Myocyte (in vitro differentiated cells): ENCODE data around the gene SUPT3H. TPM values are rescaled to one million over a fixed set of nuclear protein-coding genes. Genes with fewer than 3 reads are reported as not detected.
"Not testable (repeated sequence)": the region's sequence is repeated elsewhere in the genome, so short reads cannot be mapped to it uniquely, and the experiment has no call there.

Source experiments
- DNase-seq: peaks from one replicate; pipeline ENCODE4 v3.0.0-alpha.2; 2012; ENCODE audit warnings: low read depth
- total RNA-seq: library from RNA; depleted of rRNA; stranded (reverse); fragments of >200 nt; gene quantifications from 2 replicates; pipeline ENCODE4 v1.2.3, GENCODE V29; 2014

SUPT3H gene
- total RNA-seq, 1 donor from 2014 or later, result 7.8 TPM

DNA sequence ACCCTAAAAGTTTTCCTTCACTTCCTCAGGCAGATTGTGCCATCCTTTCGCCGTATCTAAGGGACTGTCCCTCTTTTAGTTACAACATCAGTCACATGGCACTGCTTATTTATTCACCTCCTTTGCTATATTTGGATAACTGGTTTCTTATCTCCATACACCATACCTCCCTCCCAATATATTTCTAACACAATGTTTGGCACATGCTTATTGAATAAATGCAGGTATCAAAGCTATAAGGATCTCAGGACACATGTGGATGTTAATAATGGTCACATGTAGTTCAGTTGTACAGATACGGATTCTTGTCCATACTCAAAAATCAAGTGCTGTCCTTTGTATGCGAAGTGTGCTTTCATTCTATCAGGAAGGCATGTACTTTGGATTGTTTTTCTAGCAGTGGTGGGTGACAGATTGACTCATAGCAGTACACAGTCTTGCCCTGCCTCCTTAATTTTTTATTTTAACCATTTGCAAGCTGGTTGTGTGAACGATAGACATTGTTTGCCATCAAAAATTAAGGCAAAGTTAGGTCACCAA is 456.7 kb downstream of the SUPT3H start:
- DNase-seq, result no peak

DNA sequence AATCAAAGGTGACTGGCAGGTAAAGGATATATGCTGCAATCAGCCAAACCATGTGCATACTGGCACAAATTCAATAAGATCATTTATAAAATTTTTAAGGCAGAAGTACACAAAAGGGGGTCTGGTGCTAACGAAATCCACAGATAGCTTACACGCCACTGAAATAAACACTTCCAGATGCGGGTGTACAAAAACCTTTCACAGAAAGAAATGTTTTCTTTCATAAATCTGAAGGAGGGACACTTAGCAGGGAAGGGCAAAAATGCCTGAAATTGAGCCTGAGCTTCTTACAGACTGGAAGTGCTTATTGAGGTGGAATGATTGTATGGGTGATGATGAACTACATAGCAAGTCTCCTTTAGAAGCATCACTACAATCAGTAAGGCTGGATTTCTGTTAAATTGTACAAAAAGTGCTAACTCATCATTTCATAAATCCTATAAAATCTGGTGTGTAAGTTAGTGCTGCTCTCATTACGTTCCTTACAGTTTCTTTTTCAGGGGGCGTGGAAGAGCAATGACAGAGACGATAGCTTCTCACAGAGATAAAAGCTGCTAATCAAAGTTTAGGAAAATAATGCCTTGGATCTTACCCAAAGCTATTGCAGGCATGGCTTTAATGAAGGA is 458.9 kb downstream of the SUPT3H start:
- DNase-seq, result no peak

GRCh38 chr6:44917430-44917829 is 460.3 kb downstream of the SUPT3H start:
- no peak for DNase-seq

DNA sequence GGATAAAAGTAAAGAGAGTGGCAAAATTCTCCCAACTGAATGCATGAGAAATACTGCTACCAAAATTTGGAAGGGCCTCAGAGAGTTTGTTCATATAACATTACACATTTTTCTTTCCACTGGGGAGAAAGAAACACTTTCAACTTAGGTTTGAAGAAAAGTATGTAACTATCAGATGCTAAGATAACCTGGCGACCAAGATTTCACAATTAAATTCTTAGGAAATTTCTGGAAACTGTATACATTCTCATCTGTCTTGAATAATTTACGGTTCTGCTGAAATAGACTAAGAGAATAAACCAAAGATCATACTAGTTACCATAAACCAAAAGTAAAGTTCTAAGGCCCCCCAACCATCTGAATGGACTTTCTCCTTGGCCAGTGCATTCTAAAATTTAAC is 462.6 kb downstream of the SUPT3H start:
- no peak for DNase-seq

- DNase-seq, result no peak
Observed at GRCh38 chr6:44914141-44914540, 463.6 kb downstream of the SUPT3H start.

GRCh38 chr6:44906761-44907160 is 471.0 kb downstream of the SUPT3H start:
- no peak for DNase-seq

- not testable (repeated sequence) for DNase-seq
Observed at GRCh38 chr6:44900358-44900757, 477.4 kb downstream of the SUPT3H start.

DNA sequence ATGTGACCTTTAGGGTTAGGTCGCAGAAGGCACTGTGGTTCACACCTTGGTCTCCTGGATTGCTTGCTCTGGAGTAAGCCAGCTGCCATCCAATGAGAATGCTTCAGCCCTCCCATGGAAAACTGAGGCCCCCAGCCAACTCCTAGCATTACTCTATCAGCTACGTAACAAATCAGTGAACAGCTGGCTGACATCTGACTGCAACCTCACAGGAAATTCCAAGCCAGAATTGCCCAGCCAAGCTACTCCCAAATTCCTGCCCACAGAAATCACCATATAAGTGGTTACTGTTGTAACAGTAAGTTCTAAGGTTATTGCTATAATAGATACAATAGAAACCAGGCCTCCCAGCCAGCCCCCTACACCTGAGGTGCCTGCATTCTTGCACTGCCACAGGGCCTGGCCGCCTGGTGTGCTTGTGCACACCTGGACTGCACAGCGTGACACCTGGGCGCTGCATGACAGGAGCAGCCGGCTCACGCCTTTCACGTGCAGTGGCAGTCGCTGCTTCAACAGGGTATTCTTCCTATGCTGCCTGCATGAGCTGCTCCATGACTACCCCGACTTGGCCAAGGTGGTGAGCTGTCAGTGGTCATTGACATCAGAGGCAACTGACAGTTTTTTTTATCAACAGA is 479.3 kb downstream of the SUPT3H start:
- peak; percentile 67 for DNase-seq

DNA sequence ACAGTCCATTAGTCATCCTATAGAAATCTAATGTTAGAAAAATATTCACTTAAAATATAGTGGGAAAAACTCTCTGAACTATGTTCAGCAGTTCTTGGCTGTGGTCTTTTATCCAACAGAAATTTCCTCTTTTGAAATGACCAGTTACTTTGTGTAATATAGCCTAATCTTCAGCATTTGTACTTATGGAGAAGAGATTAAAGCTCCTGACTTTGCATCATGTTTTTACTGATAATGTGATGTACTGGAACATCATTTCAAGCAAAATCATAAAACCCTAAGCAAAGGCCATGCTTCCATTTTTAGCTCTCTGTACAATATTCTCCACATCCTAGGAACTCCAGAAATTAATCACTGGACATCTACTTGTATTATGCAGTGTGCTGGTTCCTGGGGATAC is 480.4 kb downstream of the SUPT3H start:
- no peak for DNase-seq

- no peak for DNase-seq
Observed at GRCh38 chr6:44896701-44897100, 481.0 kb downstream of the SUPT3H start.

DNA sequence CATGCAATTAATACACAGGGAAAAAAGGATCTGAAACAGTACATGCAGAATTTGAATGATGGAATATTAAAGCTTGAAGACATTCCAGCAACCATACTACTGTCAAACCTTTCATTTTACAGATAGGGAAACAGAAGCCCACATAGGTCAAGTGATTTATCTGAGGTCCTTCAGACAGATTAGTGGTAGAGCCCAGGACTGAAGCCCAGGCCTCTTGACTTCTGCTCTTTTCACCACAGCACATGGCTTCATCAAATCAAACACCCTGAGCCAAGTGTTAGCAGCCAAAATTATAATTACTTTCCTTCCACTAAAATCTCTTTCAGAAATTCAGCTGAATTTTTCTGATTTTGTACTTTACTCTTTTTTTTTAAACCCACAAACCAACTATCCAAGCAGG is 485.2 kb downstream of the SUPT3H start:
- DNase-seq, result no peak

DNA sequence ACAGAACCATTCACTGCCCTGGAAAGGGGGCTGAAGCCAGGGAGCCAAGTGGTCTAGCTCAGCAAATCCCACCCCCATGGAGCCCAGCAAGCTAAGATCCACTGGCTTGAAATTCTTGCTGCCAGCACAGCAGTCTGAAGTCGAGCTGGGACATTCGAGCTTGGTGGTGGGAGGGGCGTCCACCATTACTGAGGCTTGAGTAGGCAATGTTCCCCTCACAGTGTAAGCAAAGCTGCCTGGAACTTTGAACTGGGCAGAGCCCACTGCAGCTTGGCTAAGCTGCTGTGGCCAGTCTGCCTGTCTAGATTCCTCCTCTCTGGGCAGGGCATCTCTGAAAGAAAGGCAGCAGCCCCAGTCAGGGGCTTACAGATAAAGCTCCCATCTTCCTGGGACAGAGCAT is 498.7 kb downstream of the SUPT3H start:
- not testable (repeated sequence) for DNase-seq

DNA sequence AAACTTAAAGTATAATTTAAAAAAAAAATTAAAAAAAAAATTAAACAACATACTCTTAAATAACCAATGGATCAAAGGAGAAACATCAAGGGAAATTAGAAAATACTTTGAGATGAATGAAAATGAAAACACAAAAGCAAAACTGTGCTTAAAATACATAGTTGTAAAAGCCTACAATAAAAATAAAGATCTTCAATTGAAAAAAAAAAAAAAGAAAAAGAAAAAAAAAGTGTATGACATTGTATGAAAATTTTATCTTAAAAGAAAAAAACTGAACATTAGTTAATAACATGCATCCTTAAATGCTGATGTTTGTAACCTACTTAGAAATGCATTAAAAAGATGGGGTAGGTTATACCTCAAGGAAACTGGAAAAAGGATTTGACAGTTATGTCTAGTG is 501.1 kb downstream of the SUPT3H start:
- DNase-seq, result not testable (repeated sequence)

DNA sequence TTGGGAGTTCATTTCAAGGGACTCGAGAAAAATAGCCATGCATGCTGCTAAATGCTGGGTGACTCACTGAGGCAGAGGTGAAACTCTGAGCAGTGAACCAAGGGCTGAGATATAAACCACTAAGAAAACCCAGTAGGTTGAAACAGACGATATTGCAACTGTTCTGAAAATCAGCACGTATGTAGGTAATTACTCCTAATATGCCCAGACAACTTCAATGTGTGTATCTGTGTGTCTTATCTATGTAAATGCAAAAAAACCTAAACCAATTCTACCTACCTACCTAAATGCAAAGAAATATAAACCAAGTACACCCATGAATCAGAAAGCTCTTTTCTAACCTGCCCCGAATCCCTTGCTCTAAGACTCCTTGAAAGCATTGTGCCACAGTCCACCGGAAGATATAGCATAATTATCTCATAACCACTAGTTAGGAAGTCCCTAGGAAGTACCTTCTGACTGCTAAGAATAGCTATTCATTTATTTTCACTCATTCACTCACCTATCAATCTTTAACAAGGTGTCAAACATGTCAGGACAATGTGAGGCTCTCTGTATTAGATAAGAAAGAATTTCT is 508.3 kb downstream of the SUPT3H start:
- no peak for DNase-seq

GRCh38 chr6:44868910-44869309 is 508.8 kb downstream of the SUPT3H start:
- DNase-seq, result no peak

DNA sequence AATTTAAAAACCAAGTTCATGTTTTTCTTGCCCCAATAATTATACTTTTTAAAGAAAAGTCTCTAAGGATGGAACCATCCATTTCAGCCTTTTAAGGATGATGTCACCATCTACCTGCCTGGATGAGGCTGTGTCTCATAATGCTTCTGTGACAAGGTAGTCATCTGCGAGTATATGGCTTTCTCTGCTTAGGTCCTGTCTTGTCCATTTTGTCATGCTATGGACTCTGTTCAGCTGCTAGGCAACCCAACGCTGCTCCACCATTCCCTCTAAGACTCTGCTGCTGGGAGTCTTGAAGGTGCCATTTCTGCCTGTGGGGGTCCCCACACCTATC is 509.4 kb downstream of the SUPT3H start:
- DNase-seq, result no peak

DNA sequence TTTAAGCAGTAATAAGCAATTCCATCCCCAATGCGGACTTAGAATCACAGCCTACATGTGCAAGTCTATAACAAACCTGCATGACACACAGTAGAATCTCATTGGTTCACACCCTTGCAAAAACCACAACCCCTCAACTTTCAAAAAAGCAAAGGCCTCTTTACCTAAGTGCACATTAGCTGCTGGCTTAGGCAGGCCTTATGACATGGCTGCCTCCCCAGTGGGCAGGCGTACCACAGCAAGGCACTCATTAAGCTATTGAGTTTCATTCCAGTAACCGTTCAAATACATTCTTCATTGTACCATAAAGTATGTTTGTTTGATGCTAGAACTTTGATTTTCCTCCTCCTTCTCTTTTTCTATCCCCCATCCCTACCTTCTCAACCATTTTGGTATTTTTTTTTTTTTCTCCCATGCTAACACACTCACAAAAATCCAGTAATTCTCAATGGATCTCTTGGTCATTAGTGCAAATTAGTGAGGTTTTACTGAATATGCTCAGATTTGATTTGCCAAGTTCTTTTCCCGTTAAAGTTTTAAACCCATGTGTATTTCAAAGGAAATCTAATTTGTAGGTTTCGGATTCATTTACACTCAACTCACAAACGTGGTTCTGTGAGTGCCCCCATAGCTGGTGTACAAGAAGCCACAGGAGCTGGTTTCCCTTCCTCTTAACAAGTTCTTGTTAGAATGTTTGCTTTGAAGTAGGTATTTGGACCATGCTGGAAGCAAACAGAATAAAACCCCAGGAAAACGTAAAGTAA is 510.0 kb downstream of the SUPT3H start:
- DNase-seq, result no peak

- not testable (repeated sequence) for DNase-seq
Observed at GRCh38 chr6:44865184-44865583, 512.5 kb downstream of the SUPT3H start.

- no peak for DNase-seq
Observed at GRCh38 chr6:44859901-44860410, 517.8 kb downstream of the SUPT3H start.

GRCh38 chr6:44858998-44859397 is 518.7 kb downstream of the SUPT3H start:
- DNase-seq, result peak; percentile 6

GRCh38 chr6:44856479-44856878 is 521.3 kb downstream of the SUPT3H start:
- no peak for DNase-seq
